ENCODE results near the gene GNAQ. TPM values are rescaled to one million over a fixed set of nuclear protein-coding genes. Genes with fewer than 3 reads are reported as not detected.
A peak's percentile ranks its signal among the peaks of the same experiment; 100 is the strongest.

The GNAQ gene
- polyA plus RNA-seq, 1 donor (not counting 4 experiments of a cell fraction or from before 2014, with no cell fraction given): 64.3 TPM

DNA sequence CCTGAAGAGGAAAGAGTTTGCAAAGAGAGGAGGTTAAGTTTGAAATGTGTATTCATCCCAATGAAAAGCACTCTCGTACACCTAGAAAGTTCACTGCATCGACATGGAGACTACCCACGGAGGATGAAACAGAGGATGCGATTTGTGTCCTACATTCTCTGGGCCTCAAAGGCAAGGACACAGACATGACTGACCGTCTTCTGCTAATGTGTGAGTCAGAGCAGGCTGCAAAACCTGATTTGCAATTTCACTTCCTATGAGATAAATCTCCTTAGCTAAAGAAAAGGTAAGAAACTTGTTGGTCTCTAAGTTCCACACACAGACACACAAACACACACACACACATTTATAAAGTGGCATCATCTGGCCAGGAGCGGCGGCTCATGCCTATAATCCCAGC is 98.6 kb downstream of the GNAQ start:
- no peak overlapping the region for H3K9ac ChIP-seq (ENCODE audit: control insufficient read depth, extremely low read depth, insufficient read depth, low read length)
- no peak for TF ChIP-seq EZH2 (IDR thresholded peaks at IDR 0.05; ENCODE audit: low read length)
- TF ChIP-seq, protein P1, sequence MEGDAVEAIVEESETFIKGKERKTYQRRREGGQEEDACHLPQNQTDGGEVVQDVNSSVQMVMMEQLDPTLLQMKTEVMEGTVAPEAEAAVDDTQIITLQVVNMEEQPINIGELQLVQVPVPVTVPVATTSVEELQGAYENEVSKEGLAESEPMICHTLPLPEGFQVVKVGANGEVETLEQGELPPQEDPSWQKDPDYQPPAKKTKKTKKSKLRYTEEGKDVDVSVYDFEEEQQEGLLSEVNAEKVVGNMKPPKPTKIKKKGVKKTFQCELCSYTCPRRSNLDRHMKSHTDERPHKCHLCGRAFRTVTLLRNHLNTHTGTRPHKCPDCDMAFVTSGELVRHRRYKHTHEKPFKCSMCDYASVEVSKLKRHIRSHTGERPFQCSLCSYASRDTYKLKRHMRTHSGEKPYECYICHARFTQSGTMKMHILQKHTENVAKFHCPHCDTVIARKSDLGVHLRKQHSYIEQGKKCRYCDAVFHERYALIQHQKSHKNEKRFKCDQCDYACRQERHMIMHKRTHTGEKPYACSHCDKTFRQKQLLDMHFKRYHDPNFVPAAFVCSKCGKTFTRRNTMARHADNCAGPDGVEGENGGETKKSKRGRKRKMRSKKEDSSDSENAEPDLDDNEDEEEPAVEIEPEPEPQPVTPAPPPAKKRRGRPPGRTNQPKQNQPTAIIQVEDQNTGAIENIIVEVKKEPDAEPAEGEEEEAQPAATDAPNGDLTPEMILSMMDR (optimal IDR thresholded peaks at IDR 0.05 in 1 of 3, IDR thresholded peaks at IDR 0.05 in 1 of 3, conservative IDR thresholded peaks at IDR 0.05 in 1 of 3; ENCODE audit: extremely low read depth in 1 of 3, insufficient read depth in 2 of 3, low read length in 3 of 3): no peak
- no peaks in the 10 kb centered on the region for H3K9me3 ChIP-seq (ENCODE audit: control insufficient read depth, low read depth, low read length)
- H3K4me2 ChIP-seq (ENCODE audit: control insufficient read depth, extremely low read depth, insufficient read depth, low read depth, low read length): no peak overlapping the region
- H3K9me1 ChIP-seq (ENCODE audit: control insufficient read depth, extremely low read depth, insufficient read depth, low read length): no peaks in the 10 kb centered on the region
- H3K4me1 ChIP-seq (ENCODE audit: control insufficient read depth, extremely low read depth, insufficient read depth, low read length): peaks cover 14% of the 10 kb centered on the region
- dilution Hi-C loops (cut with MboI; ENCODE audit: extremely low pct_ligation_motif_present, low sequenced_read_pairs): no loop called here
- H3K79me2 ChIP-seq (ENCODE audit: control insufficient read depth, insufficient read depth, low read length): peaks cover 37% of the 10 kb centered on the region
- H4K20me1 ChIP-seq (ENCODE audit: control insufficient read depth, extremely low read depth, insufficient read depth, low read length): no peaks in the 10 kb centered on the region
- peak; percentile 44 for FAIRE-seq
- no peaks in the 10 kb centered on the region for H3K36me3 ChIP-seq (ENCODE audit: control insufficient read depth in 2 of 2, extremely low read depth in 1 of 2, insufficient read depth in 2 of 2, low read length in 2 of 2)
- H3K4me3 ChIP-seq (ENCODE audit: control insufficient read depth in 2 of 3, extremely low read depth in 1 of 3, insufficient read depth in 2 of 3, low read depth in 1 of 3, low read length in 3 of 3): no peak overlapping the region
- no peak overlapping the region for H3K27ac ChIP-seq (ENCODE audit: control insufficient read depth, insufficient read depth, low read length)
- no peak for DNase-seq (ENCODE audit: low read depth, low spot score)
- H2AFZ ChIP-seq (ENCODE audit: control insufficient read depth, low read length): no peak overlapping the region
- no peaks in the 10 kb centered on the region for H3K27me3 ChIP-seq (ENCODE audit: control insufficient read depth, extremely low read depth, insufficient read depth, low read length)

DNA sequence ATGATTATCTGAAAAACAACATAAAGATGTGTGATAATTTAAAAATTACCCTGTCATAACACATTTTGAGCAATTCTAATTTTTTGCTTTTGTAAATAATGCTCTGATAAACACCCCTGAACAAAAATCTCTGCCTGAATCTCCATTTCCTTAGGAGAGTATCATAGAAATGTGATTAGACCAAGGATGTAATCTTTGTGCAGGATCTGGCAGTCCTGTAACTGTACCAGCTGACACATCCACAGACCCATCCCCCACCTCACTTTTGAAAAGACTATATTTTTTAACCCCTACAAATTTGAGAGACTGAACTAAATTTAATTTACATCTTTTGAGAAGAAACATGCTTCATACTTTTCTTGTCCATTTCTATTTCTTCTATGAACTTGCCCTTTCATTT is 101.7 kb downstream of the GNAQ start:
- no peaks in the 10 kb centered on the region for H3K9me3 ChIP-seq (ENCODE audit: control insufficient read depth, low read depth, low read length)
- H3K36me3 ChIP-seq (ENCODE audit: control insufficient read depth in 2 of 2, extremely low read depth in 1 of 2, insufficient read depth in 2 of 2, low read length in 2 of 2): no peaks in the 10 kb centered on the region
- FAIRE-seq (no peak), DNase-seq (ENCODE audit: low read depth, low spot score) (no peak)
- dilution Hi-C loops (cut with MboI; ENCODE audit: extremely low pct_ligation_motif_present, low sequenced_read_pairs): no loop called here
- H3K4me2 ChIP-seq (ENCODE audit: control insufficient read depth, extremely low read depth, insufficient read depth, low read depth, low read length): no peak overlapping the region
- H3K9me1 ChIP-seq (ENCODE audit: control insufficient read depth, extremely low read depth, insufficient read depth, low read length): peaks cover under 1% of the 10 kb centered on the region
- peaks cover 42% of the 10 kb centered on the region for H3K79me2 ChIP-seq (ENCODE audit: control insufficient read depth, insufficient read depth, low read length)
- no peak overlapping the region for H3K4me3 ChIP-seq (ENCODE audit: control insufficient read depth in 2 of 3, extremely low read depth in 1 of 3, insufficient read depth in 2 of 3, low read depth in 1 of 3, low read length in 3 of 3)
- no peak overlapping the region for H3K9ac ChIP-seq (ENCODE audit: control insufficient read depth, extremely low read depth, insufficient read depth, low read length)
- H4K20me1 ChIP-seq (ENCODE audit: control insufficient read depth, extremely low read depth, insufficient read depth, low read length): no peaks in the 10 kb centered on the region
- H3K27me3 ChIP-seq (ENCODE audit: control insufficient read depth, extremely low read depth, insufficient read depth, low read length): no peaks in the 10 kb centered on the region
- H2AFZ ChIP-seq (ENCODE audit: control insufficient read depth, low read length): no peak overlapping the region
- H3K4me1 ChIP-seq (ENCODE audit: control insufficient read depth, extremely low read depth, insufficient read depth, low read length): peaks cover 41% of the 10 kb centered on the region
- no peak for TF ChIP-seq EZH2 (IDR thresholded peaks at IDR 0.05; ENCODE audit: low read length)
- TF ChIP-seq, protein P1 (optimal IDR thresholded peaks at IDR 0.05 in 1 of 3, IDR thresholded peaks at IDR 0.05 in 1 of 3, conservative IDR thresholded peaks at IDR 0.05 in 1 of 3; ENCODE audit: extremely low read depth in 1 of 3, insufficient read depth in 2 of 3, low read length in 3 of 3): no peak
- H3K27ac ChIP-seq (ENCODE audit: control insufficient read depth, insufficient read depth, low read length): no peak overlapping the region

Measured in keratinocyte (primary cell).